Esophagus squamous epithelium (tissue), 4 donors: ENCODE measurements around the gene DAD1.

Experiments used
- POLR2A ChIP-seq, 4 donors: fragments of 450-650 bp; IDR thresholded peaks; one replicate each; pipeline ENCODE4 v1.6.1; 2017; ENCODE audit warnings: antibody characterized with exemption in 4 of 4, mild to moderate bottlenecking in 4 of 4, moderate library complexity in 3 of 4
- TF ChIP-seq, protein P1 (sequence below), 6 experiments: fragments of 450-650 bp in 4 of 6; fragments of 200-600 bp in 2 of 6; sonication (generic) in 2 of 6; IDR thresholded peaks; one replicate each; pipeline ENCODE4 v1.5.1; 2016 to 2019; ENCODE audit warnings: antibody characterized with exemption in 6 of 6, mild to moderate bottlenecking in 4 of 6, moderate library complexity in 4 of 6

DNA sequence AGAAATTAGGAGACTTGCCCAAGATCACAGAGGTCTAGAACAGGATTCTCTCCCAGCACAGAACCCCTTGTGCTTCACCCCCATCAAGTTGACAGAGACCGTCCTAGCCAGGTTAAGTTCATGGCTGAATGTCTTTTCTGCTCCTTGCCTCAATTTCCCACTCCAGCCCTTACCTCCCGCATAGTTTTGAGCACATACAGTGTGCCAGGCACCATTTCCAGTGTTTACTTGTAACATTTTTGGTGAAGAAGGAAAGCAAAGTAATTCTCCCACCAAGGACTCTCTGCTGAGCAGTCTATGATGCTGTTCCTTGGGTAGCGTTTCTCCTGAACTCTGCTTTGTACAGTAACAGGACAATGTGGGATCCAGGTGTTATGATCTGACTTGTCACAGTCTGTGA lies 10.3 kb upstream of the DAD1 start:
- TF ChIP-seq, protein P1, sequence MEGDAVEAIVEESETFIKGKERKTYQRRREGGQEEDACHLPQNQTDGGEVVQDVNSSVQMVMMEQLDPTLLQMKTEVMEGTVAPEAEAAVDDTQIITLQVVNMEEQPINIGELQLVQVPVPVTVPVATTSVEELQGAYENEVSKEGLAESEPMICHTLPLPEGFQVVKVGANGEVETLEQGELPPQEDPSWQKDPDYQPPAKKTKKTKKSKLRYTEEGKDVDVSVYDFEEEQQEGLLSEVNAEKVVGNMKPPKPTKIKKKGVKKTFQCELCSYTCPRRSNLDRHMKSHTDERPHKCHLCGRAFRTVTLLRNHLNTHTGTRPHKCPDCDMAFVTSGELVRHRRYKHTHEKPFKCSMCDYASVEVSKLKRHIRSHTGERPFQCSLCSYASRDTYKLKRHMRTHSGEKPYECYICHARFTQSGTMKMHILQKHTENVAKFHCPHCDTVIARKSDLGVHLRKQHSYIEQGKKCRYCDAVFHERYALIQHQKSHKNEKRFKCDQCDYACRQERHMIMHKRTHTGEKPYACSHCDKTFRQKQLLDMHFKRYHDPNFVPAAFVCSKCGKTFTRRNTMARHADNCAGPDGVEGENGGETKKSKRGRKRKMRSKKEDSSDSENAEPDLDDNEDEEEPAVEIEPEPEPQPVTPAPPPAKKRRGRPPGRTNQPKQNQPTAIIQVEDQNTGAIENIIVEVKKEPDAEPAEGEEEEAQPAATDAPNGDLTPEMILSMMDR (IDR thresholded peaks at IDR 0.05): no peak
- TF ChIP-seq POLR2A (IDR thresholded peaks at IDR 0.05): no peak
